GM21390 (cell line): Measurements from ENCODE around the gene ZNF799.
"Not testable (repeated sequence)": the region's sequence is repeated elsewhere in the genome, so short reads cannot be mapped to it uniquely, and the experiment has no call there.

Experiments
- ATAC-seq: cut with Tn5 transposase; IDR thresholded peaks from one replicate; pipeline ENCODE4 v1.9.1; 2021; ENCODE audit not compliant: unreplicated experiment

ZNF799 gene

GRCh38 chr19:12400633-12401502, at the start of gene ZNF799:
Gene ZNF799, minus strand, starts transcription at chr19:12401271. Its CDS starts 201 bp downstream, at chr19:12401070.
- ATAC-seq = peak; percentile 80

- ATAC-seq = no peak
Measured at GRCh38 chr19:12450844-12451243, 49.8 kb upstream of the ZNF799 start.

GRCh38 chr19:12448808-12449207, 47.7 kb upstream of the ZNF799 start:
- no peak for ATAC-seq

GRCh38 chr19:12440541-12441316, 39.7 kb upstream of the ZNF799 start, which contains the start of gene ZNF443:
Gene ZNF443, minus strand, starts transcription at chr19:12441021. Its CDS starts 107 bp downstream, at chr19:12440914.
- ATAC-seq = peak; percentile 88

- ATAC-seq = not testable (repeated sequence)
Measured at GRCh38 chr19:12439686-12440540, 38.8 kb upstream of the ZNF799 start.

GRCh38 chr19:12430726-12431299, 29.7 kb upstream of the ZNF799 start:
- ATAC-seq = not testable (repeated sequence)

GRCh38 chr19:12425888-12426274, 24.8 kb upstream of the ZNF799 start:
- no peak for ATAC-seq

- no peak for ATAC-seq
Measured at GRCh38 chr19:12425236-12425887, 24.3 kb upstream of the ZNF799 start.

- ATAC-seq = not testable (repeated sequence)
Measured at GRCh38 chr19:12417273-12417672, 16.2 kb upstream of the ZNF799 start.

GRCh38 chr19:12411893-12412292, 10.8 kb upstream of the ZNF799 start:
- ATAC-seq = no peak

GRCh38 chr19:12399901-12400632, 1.0 kb downstream of the ZNF799 start:
- peak; percentile 38 for ATAC-seq

GRCh38 chr19:12391148-12391547, 9.9 kb downstream of the ZNF799 start:
- ATAC-seq = not testable (repeated sequence)

- ATAC-seq = not testable (repeated sequence)
Measured at GRCh38 chr19:12386365-12386764, 14.7 kb downstream of the ZNF799 start.

GRCh38 chr19:12380444-12380737, 20.7 kb downstream of the ZNF799 start:
- no peak for ATAC-seq

- no peak for ATAC-seq
Measured at GRCh38 chr19:12379732-12380443, 21.2 kb downstream of the ZNF799 start.

- no peak for ATAC-seq
Measured at GRCh38 chr19:12374026-12374425, 27.0 kb downstream of the ZNF799 start.

- ATAC-seq = peak; percentile 88
Measured at GRCh38 chr19:12365236-12366162, 35.6 kb downstream of the ZNF799 start, which contains the start of gene ZNF442. Gene ZNF442, minus strand, starts transcription at chr19:12365683. Its CDS starts 2,052 bp downstream, at chr19:12363631.
